OCI-LY1 (cell line): ENCODE results near the gene PPM1F.

Source experiments
- H2AFZ ChIP-seq: fragments of 200-600 bp; sonication (generic), shearing (Covaris generic); 2 replicates; pipeline ENCODE4 v1.6.0; 2014; ENCODE audit warnings: antibody characterized with exemption, mild to moderate bottlenecking, low read length
- H3F3A ChIP-seq: fragments of 200-600 bp; sonication (generic), shearing (Covaris generic); 2 replicates; pipeline ENCODE4 v1.6.0; 2014; ENCODE audit warnings: mild to moderate bottlenecking, antibody characterized with exemption, low read length, moderate library complexity; ENCODE audit not compliant: insufficient read depth
- H3K27ac ChIP-seq: fragments of 200-600 bp; sonication (generic); 2 replicates; pipeline ENCODE4 v1.5.1; 2014; ENCODE audit warnings: low read length, mixed run types, mild to moderate bottlenecking, low read depth; ENCODE audit not compliant: poor library complexity, severe bottlenecking
- H3K27me3 ChIP-seq: fragments of 200-600 bp; sonication (generic); 2 replicates; pipeline ENCODE4 v1.6.0; 2014; ENCODE audit warnings: antibody characterized with exemption, mild to moderate bottlenecking, low read length, moderate library complexity; ENCODE audit not compliant: insufficient read depth
- H3K36me3 ChIP-seq: fragments of 200-600 bp; sonication (generic); 2 replicates; pipeline ENCODE4 v1.6.1; 2014; ENCODE audit warnings: mild to moderate bottlenecking, antibody characterized with exemption, low read length, moderate library complexity, mixed read lengths; ENCODE audit not compliant: insufficient read depth
- H3K4me1 ChIP-seq: fragments of 200-600 bp; sonication (generic); 2 replicates; pipeline ENCODE4 v1.5.1; 2014; ENCODE audit warnings: mild to moderate bottlenecking, low read length, moderate library complexity; ENCODE audit not compliant: insufficient read depth, severe bottlenecking
- H3K4me2 ChIP-seq: fragments of 200-600 bp; sonication (generic), shearing (Covaris generic); 2 replicates; pipeline ENCODE4 v1.6.1; 2014; ENCODE audit warnings: low read length
- H3K4me3 ChIP-seq: fragments of 200-600 bp; sonication (generic); 2 replicates; pipeline ENCODE4 v1.5.1; 2014; ENCODE audit warnings: low read length, low read depth, mild to moderate bottlenecking, mixed read lengths; ENCODE audit not compliant: poor library complexity, severe bottlenecking
- H3K79me2 ChIP-seq: fragments of 200-600 bp; shearing (Covaris generic); 2 replicates; pipeline ENCODE4 v1.6.1; 2016; ENCODE audit warnings: mixed run types, low read length, mixed read lengths; ENCODE audit not compliant: insufficient read depth
- H3K9ac ChIP-seq: fragments of 200-600 bp; sonication (generic), shearing (Covaris generic); 2 replicates; pipeline ENCODE4 v1.6.1; 2014; ENCODE audit warnings: mild to moderate bottlenecking, low read length, mixed read lengths
- H3K9me2 ChIP-seq: fragments of 200-600 bp; sonication (generic), shearing (Covaris generic); 2 replicates; pipeline ENCODE4 v1.6.1; 2014; ENCODE audit warnings: low read depth, mild to moderate bottlenecking, low read length, mixed read lengths
- H3K9me3 ChIP-seq: fragments of 200-600 bp; shearing (Covaris generic); 2 replicates; pipeline ENCODE4 v1.6.1; 2014; ENCODE audit warnings: low read length, mixed read lengths
- H4K20me1 ChIP-seq: fragments of 200-600 bp; sonication (generic), shearing (Covaris generic); 2 replicates; pipeline ENCODE4 v1.6.0; 2016; ENCODE audit warnings: mild to moderate bottlenecking, low read length; ENCODE audit not compliant: insufficient read depth
- CTCF ChIP-seq: fragments of 200-600 bp; sonication (generic), shearing (Covaris generic); IDR thresholded peaks from 2 replicates; pipeline ENCODE4 v1.5.1; 2017; ENCODE audit warnings: mild to moderate bottlenecking, antibody characterized with exemption, low read length, moderate library complexity, mixed read lengths
- EZH2 ChIP-seq: fragments of 200-600 bp; sonication (generic), shearing (Covaris generic); IDR thresholded peaks from 2 replicates; pipeline ENCODE4 v1.8.0; 2017; ENCODE audit warnings: borderline replicate concordance, mixed run types, mild to moderate bottlenecking, antibody characterized with exemption, low read length, moderate library complexity, mixed read lengths

Gene PPM1F

GRCh38 chr22:21965762-21966288 is 13.2 kb upstream of the PPM1F start:
- Histone ChIP-seq H2AFZ (no peak overlapping the region), H3K4me1 (no peaks in the 10 kb centered on the region), H3K9ac (no peak overlapping the region), H3K4me3 (no peak overlapping the region), H3K4me2 (no peak overlapping the region), H4K20me1 (no peaks in the 10 kb centered on the region), H3K27me3 (no peaks in the 10 kb centered on the region), H3F3A (no peaks in the 10 kb centered on the region), H3K9me2 (no peaks in the 10 kb centered on the region), H3K27ac (no peak overlapping the region), H3K79me2 (no peaks in the 10 kb centered on the region), H3K9me3 (no peaks in the 10 kb centered on the region), H3K36me3 (peaks cover 93% of the 10 kb centered on the region)
- TF ChIP-seq CTCF (no peak), EZH2 (no peak)

GRCh38 chr22:21964918-21965484 is 12.4 kb upstream of the PPM1F start:
- TF ChIP-seq EZH2 (no peak), CTCF (no peak)
- H3K36me3 ChIP-seq = peaks cover 92% of the 10 kb centered on the region

GRCh38 chr22:21964234-21964633 is 11.6 kb upstream of the PPM1F start:
- H3K27me3 ChIP-seq = no peaks in the 10 kb centered on the region
- no peak overlapping the region for H3K9ac ChIP-seq
- H2AFZ ChIP-seq = no peak overlapping the region
- H3K4me3 ChIP-seq = no peak overlapping the region
- no peaks in the 10 kb centered on the region for H3F3A ChIP-seq
- H4K20me1 ChIP-seq = no peaks in the 10 kb centered on the region
- no peaks in the 10 kb centered on the region for H3K4me1 ChIP-seq
- no peaks in the 10 kb centered on the region for H3K9me3 ChIP-seq
- no peaks in the 10 kb centered on the region for H3K9me2 ChIP-seq
- no peak overlapping the region for H3K27ac ChIP-seq
- H3K36me3 ChIP-seq = peaks cover 94% of the 10 kb centered on the region
- no peak overlapping the region for H3K4me2 ChIP-seq
- TF ChIP-seq CTCF (no peak), EZH2 (no peak)
- H3K79me2 ChIP-seq = no peaks in the 10 kb centered on the region

More at GRCh38 chr22:21964918-21965484, 12.4 kb upstream of the PPM1F start:
- Histone ChIP-seq H3K9me2 (no peaks in the 10 kb centered on the region), H3K9me3 (no peaks in the 10 kb centered on the region), H3K27ac (no peak overlapping the region), H3K27me3 (no peaks in the 10 kb centered on the region), H3K79me2 (no peaks in the 10 kb centered on the region), H4K20me1 (no peaks in the 10 kb centered on the region), H3F3A (no peaks in the 10 kb centered on the region), H3K9ac (no peak overlapping the region), H2AFZ (no peak overlapping the region), H3K4me2 (no peak overlapping the region), H3K4me3 (no peak overlapping the region), H3K4me1 (no peaks in the 10 kb centered on the region)
